HEK293T (cell line): Measurements from ENCODE around the gene DTNBP1.

Experiments
- CTCF ChIA-PET: fragments of 350-600 bp; formaldehyde crosslinking; extraction: SDS; loops from one replicate; lab custom pipeline; 2021; ENCODE audit warnings: antibody characterized with exemption, inconsistent platforms; lab: Yijun Ruan, JAX
- POLR2A ChIA-PET: fragments of 350-600 bp; formaldehyde crosslinking; extraction: SDS; loops from one replicate; lab custom pipeline; 2020; ENCODE audit warnings: antibody characterized with exemption, inconsistent platforms; lab: Yijun Ruan, JAX
- DNase-seq: peaks from one replicate; pipeline ENCODE4 v3.0.0; 2012; ENCODE audit warnings: mixed read lengths; ENCODE audit errors: extremely low spot score
- ARNT ChIP-seq: fragments of 450-650 bp; IDR thresholded peaks from 2 replicates; pipeline ENCODE4 v1.6.1; 2017; ENCODE audit warnings: mild to moderate bottlenecking
- BHLHE40 ChIP-seq: fragments of 450-650 bp; IDR thresholded peaks from 2 replicates; pipeline ENCODE4 v1.6.1; 2016; ENCODE audit warnings: mild to moderate bottlenecking, moderate library complexity, borderline replicate concordance
- CTBP1 ChIP-seq: fragments of 450-650 bp; IDR thresholded peaks from 2 replicates; pipeline ENCODE4 v1.6.1; 2016; ENCODE audit warnings: borderline replicate concordance
- ELF4 ChIP-seq: fragments of 450-650 bp; IDR thresholded peaks from 2 replicates; pipeline ENCODE4 v1.6.1; 2017; ENCODE audit warnings: antibody characterized with exemption
- FOXA1 ChIP-seq: fragments of 450-650 bp; IDR thresholded peaks from 2 replicates; pipeline ENCODE4 v1.6.1; 2016; ENCODE audit warnings: mild to moderate bottlenecking
- FOXK2 ChIP-seq: fragments of 450-650 bp; IDR thresholded peaks from 2 replicates; pipeline ENCODE4 v1.6.1; 2016; ENCODE audit warnings: mild to moderate bottlenecking
- FOXM1 ChIP-seq: fragments of 450-650 bp; IDR thresholded peaks from 2 replicates; pipeline ENCODE4 v1.6.1; 2017; ENCODE audit warnings: mild to moderate bottlenecking, borderline replicate concordance
- HDGF ChIP-seq: fragments of 450-650 bp; IDR thresholded peaks from 2 replicates; pipeline ENCODE4 v1.6.1; 2017; ENCODE audit warnings: antibody characterized with exemption, borderline replicate concordance
- L3MBTL2 ChIP-seq: fragments of 450-650 bp; conservative IDR thresholded peaks from 2 replicates; pipeline ENCODE4 v1.6.1; 2016; ENCODE audit warnings: mild to moderate bottlenecking
- LEF1 ChIP-seq: fragments of 450-650 bp; IDR thresholded peaks from 2 replicates; pipeline ENCODE4 v1.6.1; 2017; ENCODE audit warnings: mild to moderate bottlenecking, borderline replicate concordance
- NFRKB ChIP-seq: fragments of 450-650 bp; IDR thresholded peaks from 2 replicates; pipeline ENCODE4 v1.6.1; 2016; ENCODE audit warnings: mild to moderate bottlenecking, moderate library complexity
- SP1 ChIP-seq: fragments of 450-650 bp; IDR thresholded peaks from 2 replicates; pipeline ENCODE4 v1.6.1; 2017
- SUZ12 ChIP-seq: fragments of 450-650 bp; IDR thresholded peaks from 2 replicates; pipeline ENCODE4 v1.6.1; 2016; ENCODE audit warnings: mild to moderate bottlenecking
- TARDBP ChIP-seq: fragments of 450-650 bp; IDR thresholded peaks from 2 replicates; pipeline ENCODE4 v1.6.1; 2016
- ZNF384 ChIP-seq: fragments of 450-650 bp; IDR thresholded peaks from 2 replicates; pipeline ENCODE4 v1.6.1; 2016
- TF ChIP-seq, protein P1 (sequence below): fragments of 450-650 bp; IDR thresholded peaks from 2 replicates; pipeline ENCODE4 v1.6.1; 2016

Gene DTNBP1

DNA sequence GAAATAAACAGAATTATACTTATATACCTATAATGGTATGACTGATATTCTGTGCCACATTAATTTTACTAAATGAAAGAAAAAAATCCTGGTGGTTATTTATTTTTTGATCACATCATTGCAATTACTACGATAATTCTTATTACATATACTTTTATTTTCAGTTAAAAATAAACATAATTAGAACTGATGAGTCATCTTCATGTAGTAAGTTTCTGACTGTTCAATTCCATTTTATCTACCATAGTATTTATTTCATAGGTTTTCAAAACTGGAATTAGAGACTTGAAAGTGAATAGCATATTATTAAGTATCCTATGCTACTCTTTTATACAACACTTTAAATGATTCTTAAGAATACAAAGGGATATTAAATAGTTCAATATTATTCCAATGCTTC, 80.3 kb downstream of the DTNBP1 start:
- ChIA-PET CTCF (no interaction called here), POLR2A (no interaction called here)
- DNase-seq, result no peak
- TF ChIP-seq SP1 (no peak), FOXA1 (no peak), LEF1 (no peak), FOXK2 (no peak), BHLHE40 (no peak), ELF4 (no peak), ARNT (no peak), HDGF (no peak), L3MBTL2 (no peak), TARDBP (no peak), SUZ12 (no peak), FOXM1 (no peak)
- TF ChIP-seq, protein P1, sequence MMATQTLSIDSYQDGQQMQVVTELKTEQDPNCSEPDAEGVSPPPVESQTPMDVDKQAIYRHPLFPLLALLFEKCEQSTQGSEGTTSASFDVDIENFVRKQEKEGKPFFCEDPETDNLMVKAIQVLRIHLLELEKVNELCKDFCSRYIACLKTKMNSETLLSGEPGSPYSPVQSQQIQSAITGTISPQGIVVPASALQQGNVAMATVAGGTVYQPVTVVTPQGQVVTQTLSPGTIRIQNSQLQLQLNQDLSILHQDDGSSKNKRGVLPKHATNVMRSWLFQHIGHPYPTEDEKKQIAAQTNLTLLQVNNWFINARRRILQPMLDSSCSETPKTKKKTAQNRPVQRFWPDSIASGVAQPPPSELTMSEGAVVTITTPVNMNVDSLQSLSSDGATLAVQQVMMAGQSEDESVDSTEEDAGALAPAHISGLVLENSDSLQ, result no peak

DNA sequence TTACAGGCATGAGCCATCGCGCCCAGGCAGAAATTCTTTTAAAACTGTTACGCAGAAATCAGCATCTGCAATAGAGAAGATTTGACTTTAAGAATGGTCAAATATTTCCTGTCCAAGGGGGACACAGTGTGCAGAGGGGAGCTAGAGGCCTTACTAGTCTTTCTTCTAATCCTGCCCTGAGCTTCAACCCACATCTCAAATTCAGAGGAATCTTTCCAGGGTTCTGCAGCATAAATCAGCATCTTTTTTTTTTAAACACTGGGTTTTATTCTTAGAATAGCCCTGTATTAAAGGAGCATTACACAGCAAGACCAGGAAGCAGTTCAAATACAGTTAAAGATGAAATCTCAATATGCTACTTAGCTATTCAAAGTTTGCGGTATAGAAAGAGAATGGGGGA, 81.1 kb downstream of the DTNBP1 start:
- POLR2A ChIA-PET, result interaction anchor here (0.7 kb wide), 1 partner anchor 309 kb away, joined by 4 read pairs; no protein-coding TSS in a partner anchor
- CTCF ChIA-PET, result interaction anchor here (0.6 kb wide), 1 partner anchor 468 kb away, joined by 3 read pairs; no protein-coding TSS in a partner anchor
- TF ChIP-seq ARNT (no peak), NFRKB (no peak), CTBP1 (no peak), TARDBP (no peak), ELF4 (no peak), ZNF384 (no peak), SP1 (no peak), SUZ12 (no peak), HDGF (no peak), FOXM1 (no peak), L3MBTL2 (no peak)
- no peak for DNase-seq

DNA sequence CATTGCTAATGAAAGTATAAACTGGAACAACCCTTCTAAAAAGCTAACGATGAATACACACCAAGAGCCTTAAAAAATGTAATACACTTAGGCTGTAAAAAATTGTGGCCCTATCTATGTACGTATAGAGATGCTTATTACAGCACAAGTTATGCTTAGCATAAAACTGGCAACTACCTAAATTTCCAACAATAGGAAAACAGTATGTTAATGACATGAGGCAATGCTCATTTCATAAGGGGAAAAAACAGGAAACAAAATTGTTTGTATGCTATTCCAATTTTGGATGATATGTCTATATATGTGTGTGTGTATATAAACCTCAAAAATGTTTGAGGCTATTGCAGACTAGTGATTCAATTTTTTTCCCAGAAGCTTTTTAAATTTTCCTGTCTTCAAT, 82.5 kb downstream of the DTNBP1 start:
- POLR2A ChIA-PET, result no interaction called here

DNA sequence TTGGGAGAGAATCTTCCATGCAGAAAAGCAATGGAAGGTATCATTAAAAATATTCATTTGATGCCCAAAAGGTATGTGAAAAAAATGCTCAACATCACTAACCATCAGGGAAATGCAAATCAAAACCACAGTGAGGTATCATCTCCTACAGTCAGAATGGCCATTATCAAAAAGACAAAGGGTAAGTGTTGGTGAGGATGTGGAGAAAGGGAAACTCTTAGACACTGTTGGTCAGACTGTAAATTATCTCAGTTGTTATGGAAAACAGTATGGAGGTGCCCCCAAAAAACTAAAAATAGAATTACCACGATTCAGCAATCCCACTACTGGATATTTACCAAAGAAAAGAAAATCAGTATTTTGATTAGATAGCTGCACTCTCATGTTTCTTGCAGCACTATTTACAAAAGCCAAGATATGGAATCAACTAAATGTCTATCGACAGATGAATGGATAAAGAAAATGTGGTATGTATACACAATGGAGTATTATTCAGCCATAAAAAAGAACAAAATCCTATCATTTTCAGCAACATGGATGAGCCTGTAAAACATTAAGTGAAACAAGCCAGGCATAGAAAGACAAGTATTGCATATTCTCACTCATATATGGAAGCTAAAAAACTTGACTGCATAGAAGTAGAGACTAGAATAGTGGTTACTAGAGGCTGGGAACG, 84.0 kb downstream of the DTNBP1 start:
- no peak for DNase-seq
- CTCF ChIA-PET, result no interaction called here
- POLR2A ChIA-PET, result no interaction called here
- TF ChIP-seq L3MBTL2 (no peak), FOXA1 (no peak), FOXK2 (no peak), SUZ12 (no peak), BHLHE40 (no peak), ARNT (no peak), FOXM1 (no peak), TARDBP (no peak), SP1 (no peak), HDGF (no peak), ZNF384 (no peak), ELF4 (no peak), NFRKB (no peak), LEF1 (no peak)
- TF ChIP-seq, protein P1, result no peak

More for the DNA sequence above, 82.5 kb downstream of the DTNBP1 start:
- DNase-seq, result no peak
- CTCF ChIA-PET, result no interaction called here
- TF ChIP-seq BHLHE40 (no peak), HDGF (no peak), FOXK2 (no peak), ZNF384 (no peak), NFRKB (no peak), LEF1 (no peak), SUZ12 (no peak)

DNA sequence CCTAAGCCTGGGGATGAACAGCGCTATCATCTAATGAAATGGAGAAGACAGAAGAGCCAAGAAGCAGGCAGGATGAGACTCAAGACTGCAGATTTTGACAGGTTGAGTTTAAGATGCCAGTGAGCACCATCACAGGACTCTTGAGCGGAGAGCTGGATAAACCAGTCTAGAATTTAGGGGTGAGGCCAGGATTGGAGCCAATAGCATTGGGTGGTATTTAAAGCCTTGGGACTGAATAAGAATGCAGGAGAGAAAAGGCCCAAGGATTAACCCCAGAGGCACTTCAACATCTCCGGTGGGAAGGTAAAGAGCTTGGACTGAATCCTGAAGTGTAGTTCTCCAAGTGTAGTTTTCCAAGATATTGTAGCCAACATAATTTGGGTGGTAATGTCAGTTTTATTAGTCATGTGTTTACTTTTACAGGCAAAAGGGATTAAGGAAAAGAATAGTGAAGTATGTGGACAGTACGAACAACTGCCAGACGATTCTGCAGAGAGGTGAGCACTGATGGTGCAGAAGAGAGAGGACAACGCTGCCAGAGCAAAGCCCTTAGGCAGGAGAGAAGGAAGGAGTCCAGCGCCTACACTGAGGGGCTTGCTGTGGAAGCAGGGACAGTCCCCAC, 85.2 kb downstream of the DTNBP1 start:
- TF ChIP-seq NFRKB, result no peak
- no peak for TF ChIP-seq L3MBTL2
- TF ChIP-seq LEF1, result no peak
- no peak for TF ChIP-seq ZNF384
- no peak for TF ChIP-seq HDGF
- TF ChIP-seq ARNT, result no peak
- TF ChIP-seq, protein P1, result no peak
- no peak for TF ChIP-seq ELF4
- TF ChIP-seq TARDBP, result no peak
- TF ChIP-seq SP1, result no peak
- TF ChIP-seq FOXK2, result no peak
- TF ChIP-seq SUZ12, result no peak
- ChIA-PET POLR2A (no interaction called here), CTCF (no interaction called here)
- no peak for DNase-seq

DNA sequence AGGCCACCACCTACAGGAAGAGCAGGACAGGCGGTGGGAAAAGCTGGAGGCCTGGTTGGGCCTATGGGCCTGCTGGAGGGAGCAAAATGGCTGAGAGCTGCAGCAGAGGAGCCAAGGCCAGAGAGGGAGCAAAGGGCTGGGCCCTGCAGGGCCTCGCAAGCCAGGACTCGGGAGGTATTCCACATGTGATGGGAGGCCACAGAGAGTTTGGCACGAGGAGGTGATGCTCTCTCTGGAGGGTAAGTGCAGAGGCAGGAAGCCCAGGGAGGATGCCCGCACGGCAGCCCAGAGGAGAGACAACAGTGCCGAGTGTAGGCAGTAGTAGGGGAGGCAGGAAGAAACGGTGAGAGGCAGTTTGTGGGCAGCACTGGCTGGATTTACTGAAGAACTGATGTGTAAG, 85.7 kb downstream of the DTNBP1 start:
- ChIA-PET POLR2A (no interaction called here), CTCF (no interaction called here)
- TF ChIP-seq, protein P1, result no peak
- TF ChIP-seq FOXM1 (no peak), BHLHE40 (no peak), HDGF (no peak), FOXK2 (no peak), FOXA1 (no peak), TARDBP (no peak), CTBP1 (no peak), NFRKB (no peak), SUZ12 (no peak), ZNF384 (no peak), ELF4 (no peak), L3MBTL2 (no peak), SP1 (no peak), LEF1 (no peak), ARNT (no peak)
- DNase-seq, result no peak
